HUES6 (cell line): Measurements from ENCODE around the gene MPIG6B.

Source experiments
- H3K27ac ChIP-seq: 2 replicates; pipeline ENCODE4 v1.7.0; 2013; ENCODE audit warnings: low read depth, mild to moderate bottlenecking, low read length, inconsistent platforms
- H3K27me3 ChIP-seq: 2 replicates; pipeline ENCODE4 v1.6.1; 2013; ENCODE audit warnings: low read length; ENCODE audit not compliant: control insufficient read depth, insufficient read depth
- H3K36me3 ChIP-seq: 2 replicates; pipeline ENCODE4 v1.6.1; 2013; ENCODE audit warnings: low read length; ENCODE audit not compliant: control insufficient read depth, insufficient read depth
- H3K4me1 ChIP-seq: 2 replicates; pipeline ENCODE4 v1.6.1; 2013; ENCODE audit warnings: low read length; ENCODE audit not compliant: control insufficient read depth, insufficient read depth
- H3K4me3 ChIP-seq: 2 replicates; pipeline ENCODE4 v1.5.1; 2013; ENCODE audit warnings: low read depth, low read length
- H3K9ac ChIP-seq: one replicate; pipeline ENCODE4 v1.6.1; 2013; ENCODE audit warnings: mild to moderate bottlenecking, low read length
- H3K9me3 ChIP-seq: 2 replicates; pipeline ENCODE4 v1.6.1; 2013; ENCODE audit warnings: low read depth, low read length; ENCODE audit not compliant: control insufficient read depth, insufficient read depth

Gene MPIG6B

GRCh38 chr6:31725502-31726350, 2.6 kb downstream of the MPIG6B start:
- peaks cover 30% of the 10 kb centered on the region for H3K36me3 ChIP-seq
- no peaks in the 10 kb centered on the region for H3K9me3 ChIP-seq
- H3K4me3 ChIP-seq: no peak overlapping the region
- H3K9ac ChIP-seq: no peak overlapping the region
- no peaks in the 10 kb centered on the region for H3K27me3 ChIP-seq
- peaks cover 13% of the 10 kb centered on the region; the same call in 1 of the 2 replicates for H3K4me1 ChIP-seq
- H3K27ac ChIP-seq: no peak overlapping the region

GRCh38 chr6:31727034-31727716, 4.0 kb downstream of the MPIG6B start:
- Histone ChIP-seq H3K4me1 (peaks cover 16% of the 10 kb centered on the region), H3K4me3 (no peak overlapping the region), H3K36me3 (peaks cover 43% of the 10 kb centered on the region), H3K27me3 (no peaks in the 10 kb centered on the region), H3K27ac (no peak overlapping the region), H3K9me3 (no peaks in the 10 kb centered on the region), H3K9ac (no peak overlapping the region)

DNA sequence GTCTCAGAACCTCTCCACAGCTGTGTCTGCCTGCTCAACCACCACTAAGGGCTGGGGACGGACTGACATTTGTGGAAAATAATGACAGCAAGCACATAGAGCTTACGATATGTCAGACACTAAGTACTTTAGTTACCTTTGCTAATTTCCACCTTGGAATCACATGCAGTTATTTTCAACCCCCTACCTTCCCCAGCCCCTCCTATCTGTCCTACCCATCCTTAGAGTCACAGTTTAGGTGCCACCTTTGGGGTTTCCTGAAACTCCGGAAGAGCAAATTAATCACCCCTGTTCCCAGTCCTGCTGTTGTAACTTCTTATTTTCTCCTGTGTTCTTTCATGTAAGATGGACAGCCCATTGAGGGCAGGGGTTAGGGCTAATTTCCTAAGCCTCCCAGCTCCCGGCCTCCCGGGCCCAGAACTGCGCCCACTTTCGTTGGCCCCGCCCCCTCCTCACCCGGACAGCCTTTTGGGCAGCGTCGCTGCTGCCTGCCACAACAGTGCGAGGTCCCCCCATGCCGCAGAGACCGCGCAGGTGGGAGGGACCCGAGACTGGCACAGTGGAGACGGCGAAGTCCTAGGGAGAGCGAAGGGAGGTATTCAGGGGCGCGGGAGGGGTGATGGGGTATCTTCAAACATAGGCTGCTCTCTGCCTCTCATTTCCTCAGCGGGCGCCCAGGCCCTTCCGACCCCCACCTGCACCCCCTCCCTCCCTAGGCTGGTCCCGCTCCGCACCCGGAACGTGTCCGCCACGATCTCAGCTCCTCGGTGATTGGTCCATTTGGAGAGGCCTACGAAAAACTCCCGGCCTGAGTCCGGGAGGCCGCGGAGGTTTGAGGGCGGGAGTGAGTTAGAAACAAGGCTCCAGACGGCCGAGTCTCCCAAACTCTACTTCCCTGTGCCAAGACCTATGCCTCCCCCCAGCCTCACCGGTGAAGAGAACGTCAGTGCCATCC, 4.8 kb downstream of the MPIG6B start:
- Histone ChIP-seq H3K4me1 (peaks cover 16% of the 10 kb centered on the region), H3K9ac (no peak overlapping the region)

GRCh38 chr6:31728767-31729514, 5.8 kb downstream of the MPIG6B start, which contains the start of gene DDAH2:
DDAH2 (minus strand) TSS chr6:31729299; CDS start chr6:31729161, 138 bp downstream.
- no peaks in the 10 kb centered on the region for H3K9me3 ChIP-seq
- no peaks in the 10 kb centered on the region for H3K27me3 ChIP-seq
- H3K4me3 ChIP-seq: peak within 1 kb of the TSS; percentile 98
- H3K27ac ChIP-seq: peak within 1 kb of the TSS; percentile 69; the same call in 1 of the 2 replicates
- peaks cover 58% of the 10 kb centered on the region for H3K36me3 ChIP-seq
- H3K9ac ChIP-seq: peak within 1 kb of the TSS; percentile 82
- H3K4me1 ChIP-seq: peaks cover 16% of the 10 kb centered on the region

More for the DNA sequence above, 4.8 kb downstream of the MPIG6B start:
- no peaks in the 10 kb centered on the region for H3K27me3 ChIP-seq
- H3K27ac ChIP-seq: no peak overlapping the region
- peak overlapping the region; percentile 98 for H3K4me3 ChIP-seq
- H3K9me3 ChIP-seq: no peaks in the 10 kb centered on the region
- peaks cover 48% of the 10 kb centered on the region for H3K36me3 ChIP-seq

DNA sequence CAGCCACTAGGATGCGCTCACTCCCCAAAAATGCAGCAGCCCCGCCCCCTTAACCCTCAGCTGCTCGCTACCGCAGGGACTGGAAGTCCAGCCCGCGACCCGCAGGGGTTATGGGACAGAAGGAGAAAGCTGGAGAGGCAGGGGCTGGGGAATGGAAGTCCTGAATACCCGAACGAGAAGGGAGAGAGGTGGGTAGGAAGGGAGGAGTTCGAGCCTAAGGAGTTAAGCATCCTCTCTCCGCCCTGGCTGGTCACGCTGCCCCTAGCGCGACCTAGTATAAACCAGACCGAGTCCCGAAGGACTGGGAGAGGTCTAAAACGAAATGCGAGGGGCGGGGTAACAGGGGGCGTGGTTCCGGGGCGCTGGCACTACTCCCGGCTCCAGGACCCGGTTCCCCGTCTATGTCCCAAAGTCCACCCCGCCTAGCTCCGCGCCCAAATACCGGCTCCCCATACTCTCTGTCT, 6.4 kb downstream of the MPIG6B start:
- H3K9ac ChIP-seq: peak overlapping the region; percentile 82
- H3K27ac ChIP-seq: peak overlapping the region; percentile 69; the same call in 1 of the 2 replicates
- H3K9me3 ChIP-seq: no peaks in the 10 kb centered on the region
- H3K4me1 ChIP-seq: peaks cover 22% of the 10 kb centered on the region
- peak overlapping the region; percentile 98 for H3K4me3 ChIP-seq
- no peaks in the 10 kb centered on the region for H3K27me3 ChIP-seq
- peaks cover 63% of the 10 kb centered on the region for H3K36me3 ChIP-seq

DNA sequence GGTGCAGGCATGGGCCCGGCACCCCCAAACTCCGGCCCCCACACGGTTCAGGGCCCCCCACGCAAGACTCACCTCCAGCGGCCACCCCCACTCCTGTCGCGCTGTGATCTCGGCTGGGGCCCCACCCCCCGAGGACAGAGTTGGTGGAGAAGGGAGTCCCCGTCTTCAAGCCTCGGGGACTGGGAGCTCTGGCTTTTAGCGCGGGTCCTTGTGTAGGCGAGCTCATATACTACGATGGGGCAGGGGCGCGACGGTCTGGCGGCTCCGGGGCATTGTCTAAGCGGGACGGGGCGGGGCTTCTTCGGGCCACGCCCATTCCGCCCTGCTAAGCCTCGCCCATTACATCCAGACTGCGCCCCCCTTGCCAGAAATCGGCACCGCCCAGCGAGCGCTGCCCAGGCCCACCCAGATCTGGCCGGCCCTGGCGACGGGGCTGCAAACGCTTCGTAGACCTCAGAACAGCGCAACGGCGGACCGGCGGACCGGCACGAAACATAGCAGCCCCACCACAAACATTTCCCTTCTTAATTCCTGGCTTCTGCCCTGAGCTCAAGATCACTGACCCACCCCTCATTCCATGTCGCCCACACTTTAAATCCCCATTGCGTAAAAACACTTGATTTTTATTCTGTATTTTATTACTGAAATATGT, 6.9 kb downstream of the MPIG6B start:
- Histone ChIP-seq H3K9ac (peak overlapping the region; percentile 82), H3K27ac (peak overlapping the region; percentile 69; the same call in 1 of the 2 replicates), H3K4me1 (peaks cover 22% of the 10 kb centered on the region)

GRCh38 chr6:31730631-31731086, 7.5 kb downstream of the MPIG6B start:
- Histone ChIP-seq H3K9me3 (no peaks in the 10 kb centered on the region), H3K4me3 (peak overlapping the region; percentile 98), H3K9ac (no peak overlapping the region), H3K36me3 (peaks cover 58% of the 10 kb centered on the region), H3K4me1 (peaks cover 22% of the 10 kb centered on the region), H3K27me3 (no peaks in the 10 kb centered on the region), H3K27ac (no peak overlapping the region)

More for the DNA sequence above, 6.9 kb downstream of the MPIG6B start:
- H3K9me3 ChIP-seq: no peaks in the 10 kb centered on the region
- no peaks in the 10 kb centered on the region for H3K27me3 ChIP-seq
- H3K36me3 ChIP-seq: peaks cover 61% of the 10 kb centered on the region
- H3K4me3 ChIP-seq: peak overlapping the region; percentile 98

GRCh38 chr6:31732029-31732428, 8.9 kb downstream of the MPIG6B start:
- H3K4me1 ChIP-seq: peaks cover 27% of the 10 kb centered on the region
- no peak overlapping the region for H3K4me3 ChIP-seq
- H3K9ac ChIP-seq: no peak overlapping the region
- no peaks in the 10 kb centered on the region for H3K9me3 ChIP-seq
- no peaks in the 10 kb centered on the region for H3K27me3 ChIP-seq
- H3K27ac ChIP-seq: no peak overlapping the region
- H3K36me3 ChIP-seq: peaks cover 45% of the 10 kb centered on the region

DNA sequence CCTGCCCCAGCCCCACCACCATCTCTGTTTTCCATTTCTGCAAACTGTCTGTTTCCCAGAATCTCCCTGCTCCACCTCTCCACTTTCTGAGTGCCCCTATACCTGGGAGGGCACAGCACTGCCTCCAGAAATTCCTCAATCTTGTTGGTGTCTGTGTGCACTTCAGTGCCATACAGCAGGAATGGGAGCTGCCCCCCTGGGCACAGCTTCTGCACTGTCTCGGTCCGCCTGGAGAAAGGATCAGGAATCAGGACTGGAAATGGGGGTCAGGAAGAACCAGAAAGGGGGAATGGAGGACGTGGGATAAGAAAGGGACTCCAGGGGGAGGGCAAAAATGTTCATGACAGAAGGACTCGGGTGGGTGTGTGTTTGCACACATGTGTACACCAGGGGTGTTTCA, 10.6 kb downstream of the MPIG6B start:
- Histone ChIP-seq H3K4me3 (peak overlapping the region; percentile 82; the same call in 1 of the 2 replicates), H3K9ac (no peak overlapping the region), H3K27me3 (no peaks in the 10 kb centered on the region), H3K27ac (peak overlapping the region; percentile 66; the same call in 1 of the 2 replicates), H3K9me3 (no peaks in the 10 kb centered on the region), H3K36me3 (peaks cover 36% of the 10 kb centered on the region), H3K4me1 (peaks cover 40% of the 10 kb centered on the region)
